OCI-M2 (cell line): ENCODE measurements around the gene PSMD8.
"Not testable (repeated sequence)": the region's sequence is repeated elsewhere in the genome, so short reads cannot be mapped to it uniquely, and the experiment has no call there.

Source experiments
- DNase-seq: peaks from one replicate; lab custom pipeline; 2025; ENCODE audit not compliant: unreplicated experiment; lab: John Stamatoyannopoulos, UW

PSMD8 gene

DNA sequence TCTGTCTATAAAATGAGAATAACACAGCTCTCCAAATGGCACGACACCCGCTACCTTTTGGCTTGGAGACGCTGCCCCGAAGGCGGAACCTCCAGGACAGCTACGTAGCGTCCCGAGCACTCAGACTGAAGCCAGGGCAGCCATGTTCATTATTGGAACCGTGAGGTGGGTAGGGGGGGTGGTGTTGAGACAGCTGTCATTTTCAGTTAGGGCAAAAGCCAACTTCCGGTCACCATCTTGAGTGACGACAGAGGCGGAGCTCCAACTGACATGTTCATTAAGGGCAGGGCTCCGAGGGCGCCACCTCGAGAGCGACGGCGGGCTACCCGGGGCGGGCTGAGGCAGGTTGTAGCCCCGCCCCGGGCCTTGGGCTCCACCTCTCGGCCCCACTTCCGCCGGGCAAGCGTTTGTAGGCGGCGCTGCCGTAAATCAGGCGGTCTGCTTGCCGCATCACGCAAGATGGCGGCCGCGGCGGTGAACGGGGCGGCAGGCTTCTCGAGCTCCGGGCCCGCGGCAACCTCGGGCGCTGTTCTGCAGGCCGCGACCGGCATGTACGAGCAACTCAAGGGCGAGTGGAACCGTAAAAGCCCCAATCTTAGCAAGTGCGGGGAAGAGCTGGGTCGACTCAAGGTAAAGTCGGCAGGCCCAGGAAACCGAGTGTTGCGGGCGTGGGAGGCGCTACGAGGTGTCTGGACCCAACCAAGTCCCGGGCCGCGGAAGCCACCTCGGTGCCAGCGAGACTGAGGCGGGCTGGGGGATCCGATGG is at the start of gene PSMD8:
TSS of gene PSMD8 (plus strand) at position 240 of the 766 bp plus-strand sequence. CDS start at position 271, 31 bp downstream.
- DNase-seq = peak; percentile 99

DNA sequence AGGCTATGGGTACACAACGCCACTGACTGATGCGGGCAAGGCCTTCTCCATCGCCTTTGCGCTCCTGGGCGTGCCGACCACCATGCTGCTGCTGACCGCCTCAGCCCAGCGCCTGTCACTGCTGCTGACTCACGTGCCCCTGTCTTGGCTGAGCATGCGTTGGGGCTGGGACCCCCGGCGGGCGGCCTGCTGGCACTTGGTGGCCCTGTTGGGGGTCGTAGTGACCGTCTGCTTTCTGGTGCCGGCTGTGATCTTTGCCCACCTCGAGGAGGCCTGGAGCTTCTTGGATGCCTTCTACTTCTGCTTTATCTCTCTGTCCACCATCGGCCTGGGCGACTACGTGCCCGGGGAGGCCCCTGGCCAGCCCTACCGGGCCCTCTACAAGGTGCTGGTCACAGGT is 47.8 kb upstream of the PSMD8 start:
- no peak for DNase-seq

DNA sequence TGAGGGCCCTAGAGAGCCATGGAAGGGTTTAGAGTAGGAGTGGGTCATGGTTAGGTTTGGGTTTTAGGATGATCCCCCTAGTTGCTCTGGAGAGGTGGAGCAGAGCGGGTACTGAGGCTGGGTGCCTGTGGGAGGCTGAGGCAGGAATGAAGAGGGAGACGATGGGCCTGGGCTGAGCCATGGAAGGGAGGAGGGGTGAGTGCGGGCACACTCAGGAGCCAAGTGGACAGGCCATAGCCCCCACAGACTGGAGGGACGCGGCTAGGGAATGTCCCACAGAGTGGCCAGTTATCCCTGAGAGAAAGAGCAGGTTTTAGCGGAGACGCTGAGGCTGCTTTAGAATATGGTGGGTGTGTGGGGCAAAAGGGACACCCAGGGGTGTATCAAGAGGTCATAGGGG is 44.7 kb upstream of the PSMD8 start:
- no peak for DNase-seq

DNA sequence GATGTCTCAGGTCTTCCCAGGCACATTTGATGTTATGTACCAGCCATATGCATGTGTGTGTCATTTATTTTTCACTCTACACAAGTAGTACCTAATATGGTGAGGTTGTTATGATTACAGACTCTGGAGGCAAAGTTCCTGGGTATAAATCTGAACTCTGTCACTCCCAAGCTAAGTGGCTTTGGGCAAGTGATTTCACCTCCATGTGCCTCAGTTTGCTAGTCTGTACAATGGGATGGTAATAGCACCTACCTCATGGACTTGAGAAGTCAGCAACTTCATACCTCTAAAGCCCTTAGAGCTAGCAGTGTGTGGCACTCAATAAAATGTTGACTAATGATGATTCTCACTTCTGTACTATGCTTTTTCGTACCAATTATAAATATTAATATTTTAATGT is 42.6 kb upstream of the PSMD8 start:
- DNase-seq = no peak

DNA sequence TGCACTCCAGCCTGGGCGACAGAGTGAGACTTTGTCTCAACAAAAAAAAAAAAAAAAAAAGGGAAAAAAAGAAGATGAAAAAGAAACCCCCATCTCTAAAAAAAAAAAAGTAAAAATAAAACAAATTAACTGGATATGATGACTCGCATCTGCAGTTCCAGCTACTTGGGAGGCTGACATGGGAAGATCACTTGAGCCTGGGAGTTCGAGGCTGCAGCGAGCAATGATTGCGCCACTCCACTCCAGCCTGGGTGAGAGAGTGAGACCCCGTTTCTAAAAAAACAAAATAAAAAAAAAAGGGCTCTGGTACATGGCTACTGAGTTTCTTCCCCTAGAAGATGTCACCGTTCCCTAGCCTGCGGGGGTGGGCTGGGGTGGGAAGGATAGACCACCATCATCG is 41.1 kb upstream of the PSMD8 start:
- DNase-seq = no peak

DNA sequence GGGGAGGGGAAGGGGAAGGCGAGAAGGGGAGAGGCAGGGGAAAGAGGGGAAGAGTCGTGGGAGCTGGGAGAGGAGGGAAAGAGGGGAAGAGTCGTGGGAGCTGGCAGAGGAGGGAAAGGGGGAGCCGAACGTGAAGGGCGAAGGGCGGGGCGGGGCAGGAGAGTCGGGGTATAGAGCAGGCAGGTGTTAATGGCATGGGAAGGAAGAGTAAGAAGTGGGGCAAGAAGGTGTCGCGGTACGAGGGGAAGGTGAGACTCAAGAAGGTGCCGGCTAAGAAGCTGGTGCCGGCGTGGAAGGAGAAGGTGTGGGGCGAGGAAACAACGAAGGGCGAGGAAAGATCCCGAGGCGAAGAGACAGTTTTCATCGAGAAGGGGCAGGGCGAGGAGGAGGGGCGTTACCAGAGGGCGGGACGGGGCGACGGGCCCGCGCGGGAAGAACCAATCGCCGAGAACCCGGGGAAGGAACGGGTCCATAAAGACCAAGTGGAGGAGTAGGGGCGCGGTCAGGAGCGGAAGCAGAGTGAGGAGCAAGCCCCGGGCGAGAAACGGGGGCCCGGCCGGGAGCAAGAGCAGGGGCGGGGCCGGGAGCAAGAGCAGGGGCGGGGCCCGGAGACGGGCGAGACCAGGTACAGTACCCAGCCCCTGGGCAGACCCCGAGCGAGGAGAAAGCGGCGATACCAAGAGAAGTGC is 38.3 kb upstream of the PSMD8 start:
- peak; percentile 91 for DNase-seq

- DNase-seq = peak; percentile 99
These were observed 37.6 kb upstream of the PSMD8 start for GRCh38 chr19:38336638-38337359.

DNA sequence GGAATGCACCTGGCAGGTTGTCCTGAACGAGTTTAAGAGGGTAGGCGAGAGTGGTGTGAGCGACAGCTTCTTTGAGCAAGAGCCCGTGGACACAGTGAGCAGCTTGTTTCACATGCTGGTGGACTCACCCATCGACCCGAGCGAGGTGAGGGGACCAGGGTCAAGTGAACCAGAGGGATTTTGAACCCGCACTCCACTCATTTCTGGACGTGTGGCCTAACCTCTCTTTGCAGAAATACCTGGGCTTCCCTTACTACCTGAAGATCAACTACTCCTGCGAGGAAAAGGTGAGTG is 37.1 kb upstream of the PSMD8 start:
- DNase-seq = no peak

- not testable (repeated sequence) for DNase-seq
These were observed 35.4 kb upstream of the PSMD8 start for GRCh38 chr19:38339011-38339410.

- DNase-seq = no peak
These were observed 33.4 kb upstream of the PSMD8 start for GRCh38 chr19:38340927-38341326.

DNA sequence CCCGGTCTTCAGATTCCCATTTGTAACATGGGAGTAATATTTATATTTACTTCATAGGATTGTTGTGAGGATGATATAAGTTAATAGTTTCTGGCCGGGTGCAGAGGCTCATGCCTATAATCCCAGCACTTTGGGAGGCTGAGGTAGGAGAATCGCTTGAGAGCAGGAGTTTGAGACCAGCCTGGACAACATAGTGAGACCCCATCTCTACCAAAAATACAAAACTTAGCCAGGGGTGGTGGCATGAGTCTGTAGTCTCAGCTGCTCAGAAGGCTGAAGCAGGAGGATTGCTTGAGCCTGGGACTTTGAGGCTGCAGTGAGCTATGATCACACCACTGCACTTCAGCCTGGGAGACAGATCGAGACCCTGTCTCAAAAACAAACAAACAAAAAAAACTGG is 27.5 kb upstream of the PSMD8 start:
- DNase-seq = no peak

DNA sequence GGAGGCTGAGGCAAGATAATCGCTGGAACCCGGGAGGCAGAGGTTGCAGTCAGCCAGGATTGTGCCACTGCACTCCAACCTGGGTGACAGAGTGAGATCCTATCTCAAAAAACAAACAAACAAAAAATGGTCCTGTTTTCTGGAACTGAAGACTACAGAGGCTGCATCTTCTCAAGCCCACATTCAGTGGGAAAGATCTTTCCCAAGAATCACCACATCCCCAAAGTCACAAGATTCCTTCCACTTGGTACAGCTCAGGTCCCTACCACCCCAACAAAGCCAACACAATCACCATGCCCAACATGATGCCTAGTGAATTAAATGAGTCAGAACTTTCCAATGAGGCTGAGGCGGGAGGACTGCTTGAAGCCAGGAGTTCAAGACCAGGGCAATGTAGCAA is 23.5 kb upstream of the PSMD8 start:
- no peak for DNase-seq

DNA sequence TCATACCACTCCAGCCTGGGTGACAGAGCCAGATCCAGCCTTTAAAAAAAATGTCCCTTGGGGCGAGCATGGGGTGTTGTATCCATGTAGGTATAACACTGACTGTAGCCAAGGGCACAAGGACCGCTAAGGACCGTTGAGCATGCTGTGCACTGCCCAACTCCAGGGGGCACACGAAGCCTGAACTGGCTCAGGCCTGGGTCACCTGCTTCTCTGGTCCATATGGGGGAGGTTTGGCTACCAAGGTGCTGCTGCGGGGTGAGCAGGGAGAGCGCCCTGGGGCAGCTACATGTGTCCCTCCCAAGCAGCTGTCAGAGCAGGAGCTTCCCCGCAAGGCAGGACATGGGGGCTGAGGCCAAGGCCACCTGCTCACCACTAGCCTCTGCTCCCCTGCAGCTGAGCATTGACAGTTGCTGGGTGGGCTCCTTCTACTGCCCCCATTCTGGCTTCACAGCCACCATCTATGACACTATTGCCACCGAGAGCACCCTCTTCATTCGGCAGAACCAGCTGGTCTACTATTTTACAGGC is 22.4 kb upstream of the PSMD8 start:
- no peak for DNase-seq

DNA sequence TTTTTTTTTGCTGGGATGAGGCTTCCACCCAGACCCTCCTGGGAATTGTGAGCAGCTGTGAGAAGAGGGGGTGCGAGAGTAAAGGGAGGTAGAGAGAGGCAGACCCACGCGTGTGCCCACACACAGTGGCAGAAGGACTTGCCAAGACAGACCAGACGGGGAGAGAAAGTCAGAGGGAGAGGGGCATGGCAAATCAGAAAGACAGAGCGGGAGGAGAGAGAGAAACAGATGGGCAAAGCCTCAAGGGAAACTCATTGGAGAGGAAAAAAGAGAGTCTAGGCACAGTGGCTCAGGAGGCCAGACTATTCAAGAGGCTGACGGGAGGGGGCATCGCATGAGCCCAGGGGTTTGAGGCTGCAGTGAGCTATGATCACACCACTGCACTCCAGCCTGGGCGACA is 21.8 kb upstream of the PSMD8 start:
- no peak for DNase-seq

DNA sequence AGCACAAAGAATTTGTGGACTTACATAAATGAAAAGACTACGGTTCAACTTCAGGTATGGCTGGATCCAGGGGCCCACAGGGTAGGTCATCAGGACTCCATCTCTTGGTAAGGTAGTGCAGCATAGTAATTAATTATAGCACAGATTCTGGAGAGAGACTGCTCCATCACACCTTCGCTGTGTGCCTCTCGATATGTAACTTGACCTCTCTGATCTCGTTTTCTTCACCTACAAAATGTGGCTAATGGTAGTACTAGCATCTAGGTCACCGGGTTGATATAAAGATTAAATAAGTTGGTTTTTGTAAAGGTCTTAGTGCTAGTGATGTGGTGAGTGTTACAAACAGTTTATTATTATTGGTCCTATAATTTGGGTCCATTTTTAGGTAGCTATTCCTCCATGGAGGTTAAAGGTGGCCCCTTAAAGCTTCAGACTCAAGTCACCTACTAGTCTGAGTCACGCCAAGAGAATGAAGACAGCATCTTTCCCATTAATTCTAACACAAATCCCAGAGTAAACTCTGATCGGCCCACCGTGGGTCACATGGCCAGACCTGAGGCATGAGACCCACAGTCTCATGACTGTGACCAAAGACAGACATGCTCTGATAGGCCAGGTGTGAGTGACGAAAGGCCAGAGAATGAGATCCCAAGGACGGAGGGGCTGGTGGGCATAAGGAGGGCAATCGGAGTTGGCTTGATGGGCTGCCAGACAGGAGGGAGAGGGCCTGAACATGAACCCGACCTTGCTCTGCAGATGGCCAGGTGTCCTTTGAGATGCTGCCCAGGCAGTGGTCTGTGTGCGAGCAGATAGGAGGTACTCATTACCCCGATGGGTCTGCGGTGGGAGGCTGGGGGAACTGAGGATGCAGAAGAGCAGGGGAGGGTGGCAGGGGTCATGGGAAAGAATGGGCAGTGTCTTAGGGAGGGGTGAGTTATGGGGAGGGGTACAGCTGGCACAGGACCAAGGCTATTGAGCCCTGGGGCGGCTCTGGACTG is 18.3 kb upstream of the PSMD8 start:
- DNase-seq = no peak

GRCh38 chr19:38358071-38358470 is 16.3 kb upstream of the PSMD8 start:
- DNase-seq = no peak

DNA sequence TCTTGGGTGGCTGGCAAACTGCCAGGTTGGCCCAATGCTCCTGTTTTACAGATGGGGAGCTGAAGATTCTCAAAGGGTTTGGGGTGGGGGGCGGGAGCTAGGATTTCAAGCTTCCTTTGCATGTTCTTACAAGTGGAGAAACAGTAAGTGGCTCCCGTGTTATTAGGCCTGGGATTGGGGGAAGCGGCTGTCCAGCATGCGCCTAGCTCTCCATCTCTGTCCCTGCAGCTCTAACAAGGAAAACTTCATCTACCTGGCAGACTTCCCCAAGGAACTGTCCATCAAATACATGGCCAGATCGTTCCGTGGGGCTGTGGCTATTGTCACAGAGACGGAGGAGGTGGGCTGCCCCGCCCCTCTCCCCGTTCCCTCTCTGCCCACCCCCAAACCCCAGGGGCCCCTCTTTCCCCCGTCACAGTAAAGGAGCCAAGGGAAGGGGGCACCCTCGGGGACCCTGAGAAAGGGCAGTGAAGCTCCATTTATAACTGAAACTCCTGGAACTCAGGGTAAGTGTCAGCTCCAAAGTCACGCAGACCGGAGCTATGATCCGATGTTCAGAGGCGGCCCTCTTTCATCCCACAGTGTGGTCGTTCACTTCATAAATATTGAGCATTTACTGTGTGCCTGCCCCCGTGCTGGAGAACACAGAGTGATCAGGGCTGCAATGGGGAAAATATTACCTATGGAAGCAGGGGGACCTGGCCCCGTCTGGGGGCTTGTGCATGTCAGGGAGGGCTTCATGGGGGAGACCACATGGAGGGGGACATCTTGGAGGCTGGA is 14.9 kb upstream of the PSMD8 start:
- no peak for DNase-seq

- DNase-seq = no peak
These were observed 14.0 kb upstream of the PSMD8 start for GRCh38 chr19:38360351-38360750.

DNA sequence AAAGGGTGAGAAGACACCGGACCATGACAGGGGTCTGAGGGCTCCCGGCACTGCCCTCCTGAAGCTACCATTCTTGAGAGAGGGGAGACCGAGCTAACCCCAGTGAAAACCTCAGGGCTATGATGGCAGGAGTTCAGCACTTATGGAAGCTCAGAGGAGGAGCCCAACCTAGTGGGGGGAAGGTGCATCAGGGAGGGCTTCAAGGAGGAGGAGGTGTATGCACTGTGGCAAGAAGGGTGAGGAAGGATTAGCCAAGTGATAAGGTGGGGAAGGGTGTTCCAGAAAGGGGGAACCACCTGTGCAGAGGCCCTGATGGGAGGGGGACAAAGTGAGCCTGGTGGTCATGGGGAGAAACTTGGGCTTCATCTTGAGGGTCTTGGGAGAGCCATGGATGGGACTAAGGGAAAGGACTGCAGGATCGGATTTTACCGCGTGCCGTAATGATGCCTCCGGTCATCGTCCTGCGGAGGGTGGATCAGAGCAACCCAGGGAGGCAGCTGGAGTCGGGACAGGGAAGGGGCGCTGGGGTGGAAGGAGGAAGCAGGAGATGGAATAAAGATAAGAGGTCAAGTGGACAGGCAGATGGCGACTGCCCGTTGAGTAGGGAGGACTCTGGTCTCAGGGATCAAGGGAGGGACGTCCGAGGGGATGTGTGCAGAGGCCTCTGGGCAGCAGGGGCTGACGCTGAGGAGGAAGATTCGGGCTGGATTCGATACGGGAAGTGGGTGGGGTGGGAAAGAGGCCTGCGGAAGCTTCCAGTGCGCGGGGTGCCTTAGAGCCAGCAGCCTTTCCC is 13.3 kb upstream of the PSMD8 start:
- DNase-seq = no peak
